Measurements from ENCODE around the gene SRRM2. TPM values are rescaled to one million over a fixed set of nuclear protein-coding genes. Genes with fewer than 3 reads are reported as not detected.

Gene SRRM2
- total and polyA plus RNA-seq, 2 donors: 115 to 481 TPM

DNA sequence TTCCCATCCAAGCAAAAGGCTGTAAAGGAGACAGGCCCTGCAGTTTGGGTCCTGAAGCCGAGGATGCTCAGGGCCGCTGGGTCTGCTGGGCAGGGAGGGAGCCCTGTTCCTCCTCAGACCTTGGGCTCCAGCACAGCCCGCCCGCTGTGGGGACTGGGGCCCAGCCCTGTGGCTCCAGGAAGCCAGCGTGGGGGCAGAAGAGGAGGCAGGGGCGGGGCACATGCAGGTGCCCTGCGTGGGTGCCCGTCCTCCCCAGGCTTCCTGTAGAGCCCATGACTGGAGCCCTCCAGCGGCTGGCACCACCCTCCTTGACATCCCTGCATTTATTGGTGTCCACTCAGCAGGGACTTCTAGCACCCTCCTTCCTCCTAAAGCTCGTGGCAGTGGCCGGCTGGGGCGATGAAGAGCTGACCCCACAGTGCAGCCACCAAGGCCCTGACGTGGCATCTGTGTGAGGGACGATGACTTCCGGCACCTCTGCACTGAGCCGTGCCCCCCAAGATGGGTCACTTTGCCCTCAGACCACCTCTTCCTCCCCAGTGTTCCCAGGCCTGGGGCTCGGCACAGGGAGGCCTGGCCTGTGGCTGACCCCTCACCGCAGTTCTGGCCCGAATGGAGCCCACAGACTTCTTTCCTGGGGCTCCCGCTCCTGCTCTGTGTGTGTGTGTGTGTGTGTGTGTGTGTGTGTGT is 42.3 kb upstream of the SRRM2 start:
- Histone ChIP-seq H3K4me3 (ENCODE audit: low read depth, low read length) (no peak overlapping the region), H3K4me1 (ENCODE audit: insufficient read depth) (no peaks in the 10 kb centered on the region), H3K36me3 (ENCODE audit: insufficient read depth) (no peaks in the 10 kb centered on the region), H3K27ac (ENCODE audit: low read depth) (no peak overlapping the region)
- no peak for DNase-seq (ENCODE audit: extremely low spot score)
- 88% methylated on average over 20 of the region's 20 CpGs for WGBS

- Histone ChIP-seq H3K36me3 (ENCODE audit: insufficient read depth) (no peaks in the 10 kb centered on the region), H3K27ac (ENCODE audit: low read depth) (no peak overlapping the region), H3K4me1 (ENCODE audit: insufficient read depth) (no peaks in the 10 kb centered on the region), H3K4me3 (ENCODE audit: low read depth, low read length) (no peak overlapping the region)
- 70% methylated on average over 11 of the region's 11 CpGs for WGBS
- no peak for DNase-seq (ENCODE audit: extremely low spot score)
Measured at GRCh38 chr16:2710711-2711231, 41.7 kb upstream of the SRRM2 start.

- H3K36me3 ChIP-seq (ENCODE audit: insufficient read depth): no peaks in the 10 kb centered on the region
- no peak for DNase-seq (ENCODE audit: extremely low spot score)
- H3K27ac ChIP-seq (ENCODE audit: low read depth): no peak overlapping the region
- no peaks in the 10 kb centered on the region for H3K4me1 ChIP-seq (ENCODE audit: insufficient read depth)
- no peak overlapping the region for H3K4me3 ChIP-seq (ENCODE audit: low read depth, low read length)
- WGBS: 64% methylated on average over 22 of the region's 22 CpGs
Measured at GRCh38 chr16:2711370-2712062, 40.9 kb upstream of the SRRM2 start.

DNA sequence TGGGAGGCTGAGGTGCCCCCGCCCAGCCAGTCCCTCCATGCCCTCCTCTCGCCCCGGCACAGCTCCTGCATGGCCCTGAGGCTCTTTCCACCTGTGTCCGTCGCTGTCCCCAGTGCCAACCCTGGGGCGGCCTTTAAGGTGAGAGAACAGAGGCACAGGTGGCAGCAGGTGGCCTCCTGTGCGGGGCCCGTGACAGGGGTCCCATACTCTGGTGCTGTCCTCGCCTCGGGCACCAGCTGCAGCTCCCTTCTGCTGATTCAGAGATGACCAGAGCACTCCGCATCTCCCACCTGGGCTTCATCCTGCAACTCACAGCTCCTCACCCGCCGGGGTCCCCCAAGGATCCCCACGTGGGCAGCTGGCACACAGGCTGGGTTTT is 40.4 kb upstream of the SRRM2 start:
- DNase-seq (ENCODE audit: extremely low spot score): no peak
- no peak overlapping the region for H3K4me3 ChIP-seq (ENCODE audit: low read depth, low read length)
- 74% methylated on average over 14 of the region's 14 CpGs for WGBS
- no peak overlapping the region for H3K27ac ChIP-seq (ENCODE audit: low read depth)
- H3K36me3 ChIP-seq (ENCODE audit: insufficient read depth): no peaks in the 10 kb centered on the region
- no peaks in the 10 kb centered on the region for H3K4me1 ChIP-seq (ENCODE audit: insufficient read depth)

- Histone ChIP-seq H3K4me3 (ENCODE audit: low read depth, low read length) (no peak overlapping the region), H3K27ac (ENCODE audit: low read depth) (no peak overlapping the region), H3K36me3 (ENCODE audit: insufficient read depth) (no peaks in the 10 kb centered on the region), H3K4me1 (ENCODE audit: insufficient read depth) (no peaks in the 10 kb centered on the region)
- 80% methylated on average over 21 of the region's 21 CpGs for WGBS
- DNase-seq (ENCODE audit: extremely low spot score): no peak
Measured at GRCh38 chr16:2712546-2712945, 39.9 kb upstream of the SRRM2 start.

DNA sequence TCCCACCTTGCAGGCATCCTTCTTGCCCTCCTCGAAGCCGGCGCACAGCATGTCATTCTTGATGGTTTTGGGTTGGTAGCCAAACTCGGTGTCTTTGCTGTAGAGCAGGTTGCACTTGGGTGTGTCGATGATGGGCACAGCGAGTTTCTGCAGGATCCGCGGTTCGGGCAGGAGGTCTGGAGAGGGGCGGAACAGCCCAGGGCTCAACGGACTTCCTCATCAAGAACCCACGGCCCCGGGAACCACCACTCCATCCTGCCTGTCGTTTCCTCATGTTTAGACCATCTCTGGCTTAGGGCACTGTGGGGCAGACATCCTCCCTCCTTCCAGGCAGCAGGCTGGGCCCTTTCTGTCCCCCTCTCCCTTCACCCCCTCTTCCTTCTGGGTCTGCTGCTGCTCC is 38.9 kb upstream of the SRRM2 start:
- DNase-seq (ENCODE audit: extremely low spot score): no peak
- 86% methylated on average over 14 of the region's 14 CpGs for WGBS
- Histone ChIP-seq H3K4me1 (ENCODE audit: insufficient read depth) (no peaks in the 10 kb centered on the region), H3K36me3 (ENCODE audit: insufficient read depth) (no peaks in the 10 kb centered on the region), H3K4me3 (ENCODE audit: low read depth, low read length) (no peak overlapping the region), H3K27ac (ENCODE audit: low read depth) (no peak overlapping the region)

- WGBS: 87% methylated on average over 28 of the region's 28 CpGs
- Histone ChIP-seq H3K4me3 (ENCODE audit: low read depth, low read length) (no peak overlapping the region), H3K27ac (ENCODE audit: low read depth) (no peak overlapping the region), H3K36me3 (ENCODE audit: insufficient read depth) (no peaks in the 10 kb centered on the region), H3K4me1 (ENCODE audit: insufficient read depth) (no peaks in the 10 kb centered on the region)
- DNase-seq (ENCODE audit: extremely low spot score): no peak
Measured at GRCh38 chr16:2713985-2714774, 38.3 kb upstream of the SRRM2 start.

DNA sequence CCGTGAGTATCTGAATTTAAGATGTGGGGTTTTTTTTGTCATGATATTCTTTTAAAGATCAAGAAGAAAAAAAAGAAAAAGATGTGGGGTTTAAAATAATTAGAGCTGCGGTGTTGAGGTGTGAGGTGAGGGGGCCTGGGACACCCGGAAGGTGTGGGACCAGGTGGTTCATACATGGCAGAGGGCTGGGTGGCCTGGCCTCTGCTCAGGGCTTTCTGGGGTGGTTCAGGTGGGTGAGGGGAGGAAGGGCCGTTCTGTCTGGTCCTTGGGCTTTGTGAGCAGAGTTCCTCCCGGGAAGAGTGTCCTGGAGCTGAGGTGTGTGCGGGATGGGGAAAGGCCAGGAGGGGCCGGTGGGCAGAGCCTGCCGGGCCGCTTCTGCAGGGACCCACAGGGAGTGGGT is 37.4 kb upstream of the SRRM2 start:
- no peak overlapping the region for H3K4me3 ChIP-seq (ENCODE audit: low read depth, low read length)
- 28% methylated on average over 9 of the region's 9 CpGs for WGBS
- no peaks in the 10 kb centered on the region for H3K4me1 ChIP-seq (ENCODE audit: insufficient read depth)
- no peak for DNase-seq (ENCODE audit: extremely low spot score)
- H3K27ac ChIP-seq (ENCODE audit: low read depth): no peak overlapping the region
- no peaks in the 10 kb centered on the region for H3K36me3 ChIP-seq (ENCODE audit: insufficient read depth)

GRCh38 chr16:2715519-2715918 is 36.9 kb upstream of the SRRM2 start:
- 6% methylated on average over 33 of the region's 33 CpGs for WGBS
- no peak for DNase-seq (ENCODE audit: extremely low spot score)
- no peak overlapping the region for H3K4me3 ChIP-seq (ENCODE audit: low read depth, low read length)

DNA sequence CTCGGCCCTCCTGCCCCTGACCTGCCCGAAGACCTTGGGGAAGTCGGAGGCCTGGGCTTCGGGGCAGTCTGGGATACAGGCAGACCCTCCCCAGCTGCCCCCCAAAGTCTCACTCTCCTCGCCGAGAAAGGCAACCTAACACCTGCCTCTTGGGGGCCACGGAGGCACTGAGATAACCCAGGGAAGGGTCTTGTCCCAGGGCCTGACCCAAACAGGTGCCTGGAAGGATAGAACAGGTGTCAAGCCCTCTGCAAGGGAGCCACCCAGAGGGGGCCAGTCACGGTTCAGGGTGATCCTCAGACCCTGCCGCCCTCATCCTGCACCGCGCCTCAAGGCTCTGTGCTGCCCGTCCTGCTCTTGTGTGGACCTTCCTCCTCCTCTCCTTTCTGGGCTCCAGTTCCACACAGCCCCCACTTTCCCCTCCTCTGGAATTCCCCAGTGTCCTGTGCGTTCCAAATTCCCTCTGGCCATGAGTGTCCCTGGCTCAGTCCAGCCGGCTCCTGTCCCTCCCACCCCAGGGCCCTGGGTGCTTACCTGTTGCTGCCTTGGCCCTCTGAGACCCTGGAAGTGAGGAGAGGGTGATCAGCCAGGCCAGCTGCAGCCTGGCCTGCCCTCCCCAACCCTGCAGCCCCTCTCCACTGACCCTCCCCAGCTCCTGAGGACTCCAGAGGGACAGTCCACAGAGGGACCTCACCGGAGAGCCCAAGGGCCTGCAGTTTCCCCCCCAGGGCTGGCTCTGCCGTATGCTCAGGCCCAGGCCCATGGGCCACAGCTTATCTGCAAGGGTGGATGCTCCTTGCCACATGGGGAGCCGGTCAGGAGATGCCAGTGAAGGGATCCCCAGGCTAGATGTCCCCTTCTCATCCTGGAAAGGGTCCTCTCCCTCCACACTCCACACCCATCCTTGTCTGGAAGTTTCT is 36.2 kb upstream of the SRRM2 start:
- H3K4me1 ChIP-seq (ENCODE audit: insufficient read depth): no peaks in the 10 kb centered on the region
- H3K4me3 ChIP-seq (ENCODE audit: low read depth, low read length): no peak overlapping the region
- WGBS: 64% methylated on average over 17 of the region's 17 CpGs
- DNase-seq (ENCODE audit: extremely low spot score): no peak
- H3K36me3 ChIP-seq (ENCODE audit: insufficient read depth): no peaks in the 10 kb centered on the region
- no peak overlapping the region for H3K27ac ChIP-seq (ENCODE audit: low read depth)

More at GRCh38 chr16:2715519-2715918, 36.9 kb upstream of the SRRM2 start:
- Histone ChIP-seq H3K36me3 (ENCODE audit: insufficient read depth) (no peaks in the 10 kb centered on the region), H3K4me1 (ENCODE audit: insufficient read depth) (no peaks in the 10 kb centered on the region), H3K27ac (ENCODE audit: low read depth) (no peak overlapping the region)

DNA sequence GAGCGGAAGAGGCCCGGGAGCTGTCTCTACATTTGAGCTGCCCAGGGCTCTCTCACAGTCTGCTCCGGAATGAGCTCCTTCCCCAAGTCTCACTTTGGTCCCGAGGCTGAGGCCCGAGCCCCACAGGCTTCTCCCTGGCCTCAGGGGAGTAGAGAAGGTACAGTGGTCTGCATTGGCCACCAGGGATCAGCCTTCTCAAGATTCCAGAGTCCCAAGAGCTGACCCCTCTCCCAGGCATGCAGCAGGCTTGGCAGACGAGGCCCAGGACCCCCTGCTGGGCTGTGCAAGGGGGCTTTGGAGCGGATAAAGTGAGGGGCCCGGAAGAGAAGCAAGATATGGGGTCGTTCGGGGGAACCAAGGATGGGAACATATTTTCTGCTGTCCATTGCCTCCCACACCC is 35.5 kb upstream of the SRRM2 start:
- H3K36me3 ChIP-seq (ENCODE audit: insufficient read depth): no peaks in the 10 kb centered on the region
- no peak overlapping the region for H3K27ac ChIP-seq (ENCODE audit: low read depth)
- no peaks in the 10 kb centered on the region for H3K4me1 ChIP-seq (ENCODE audit: insufficient read depth)
- no peak for DNase-seq (ENCODE audit: extremely low spot score)
- no peak overlapping the region for H3K4me3 ChIP-seq (ENCODE audit: low read depth, low read length)
- 74% methylated on average over 10 of the region's 10 CpGs for WGBS

DNA sequence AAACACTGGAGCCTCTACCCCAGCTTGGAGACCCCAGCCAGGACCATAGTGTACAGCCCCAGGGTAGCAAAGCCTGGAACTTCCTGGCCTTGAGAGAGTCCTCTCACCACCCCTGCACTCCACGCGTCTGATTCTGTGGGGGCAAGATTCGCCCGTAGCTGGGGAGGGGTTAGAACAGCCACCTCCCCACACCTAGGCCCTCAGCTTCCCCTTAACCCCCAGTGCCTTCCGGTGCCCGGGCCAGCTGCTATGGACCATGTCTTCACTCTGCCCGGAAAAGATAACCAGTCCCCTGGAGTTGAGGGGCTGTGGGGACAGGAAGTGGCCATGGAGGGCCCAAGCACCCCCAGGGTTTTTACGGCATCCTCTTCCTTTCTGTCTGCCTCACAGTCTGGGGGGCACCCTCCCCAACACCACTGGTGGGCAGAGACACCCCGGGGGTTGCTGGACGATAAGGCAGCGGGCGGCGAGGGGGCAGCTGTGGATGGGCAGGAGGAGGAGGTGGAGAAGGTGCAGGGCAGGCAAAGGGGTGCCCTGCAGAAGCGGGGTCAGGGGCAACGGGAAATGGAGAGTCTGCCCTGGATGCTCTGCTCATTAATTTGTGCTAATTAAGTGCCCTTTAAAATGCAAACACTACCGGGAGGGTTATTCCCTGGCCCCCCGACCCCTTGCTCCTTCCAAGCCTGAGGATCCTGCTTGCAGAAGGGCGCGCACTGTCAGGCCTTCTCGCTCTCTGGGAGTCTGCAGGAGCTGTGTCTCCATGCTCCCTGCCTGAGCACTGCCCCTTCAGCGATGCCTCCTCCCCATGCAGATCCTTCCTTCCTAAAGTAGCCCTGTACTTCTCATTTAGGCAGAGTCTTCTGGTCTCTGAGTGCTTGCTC is 34.8 kb upstream of the SRRM2 start:
- Histone ChIP-seq H3K27ac (ENCODE audit: low read depth) (no peak overlapping the region), H3K36me3 (ENCODE audit: insufficient read depth) (no peaks in the 10 kb centered on the region), H3K4me3 (ENCODE audit: low read depth, low read length) (no peak overlapping the region), H3K4me1 (ENCODE audit: insufficient read depth) (no peaks in the 10 kb centered on the region)
- 77% methylated on average over 21 of the region's 21 CpGs for WGBS
- no peak for DNase-seq (ENCODE audit: extremely low spot score)

All from urinary bladder (tissue), 4 donors.